ENCODE results near the gene ITIH4. TPM values are rescaled to one million over a fixed set of nuclear protein-coding genes. Genes with fewer than 3 reads are reported as not detected.
A peak's percentile ranks its signal among the peaks of the same experiment; 100 is the strongest.

The ITIH4 gene
- total RNA-seq, 6 donors from 2014 or later, result 9.9 to 102 (median 21.8) TPM

- Histone ChIP-seq H3K36me3 (no peaks in the 10 kb centered on the region), H3K4me1 (peaks cover 0 to 37% (median 7%) of the 10 kb centered on the region in 4 donors), H3K4me3 (no peak overlapping the region), H3K27ac (no peak overlapping the region), H3K27me3 (no peaks in the 10 kb centered on the region), H3K9me3 (no peaks in the 10 kb centered on the region)
- no peak for TF ChIP-seq CTCF (IDR thresholded peaks at IDR 0.05)
- no peak for TF ChIP-seq POLR2AphosphoS5 (IDR thresholded peaks at IDR 0.05)
- TF ChIP-seq EP300 (IDR thresholded peaks at IDR 0.05), result no peak
- no peak for TF ChIP-seq POLR2A (IDR thresholded peaks at IDR 0.05)
- DNase-seq (peak in 1 of 2 donors; percentile 6), ATAC-seq (ENCODE audit: low FRiP score in 2 of 2) (no peak)
- 84 to 87% methylated on average over 9 of the region's 9 CpGs for WGBS, 2 donors
These were observed 44.6 kb upstream of the ITIH4 start for GRCh38 chr3:52874864-52875587.

- ATAC-seq (ENCODE audit: low FRiP score in 2 of 2) (no peak), DNase-seq (no peak)
- 68 to 71% methylated on average over 5 of the region's 5 CpGs for WGBS, 2 donors
- peaks cover 0 to 37% (median 7%) of the 10 kb centered on the region in 4 donors for H3K4me1 ChIP-seq
- H3K27me3 ChIP-seq, result no peaks in the 10 kb centered on the region
- H3K9me3 ChIP-seq, result no peaks in the 10 kb centered on the region
- no peak overlapping the region for H3K4me3 ChIP-seq
- H3K36me3 ChIP-seq, result no peaks in the 10 kb centered on the region
- H3K27ac ChIP-seq, result no peak overlapping the region
- TF ChIP-seq CTCF (IDR thresholded peaks at IDR 0.05), result no peak
- TF ChIP-seq POLR2A (IDR thresholded peaks at IDR 0.05), result no peak
- no peak for TF ChIP-seq EP300 (IDR thresholded peaks at IDR 0.05)
- TF ChIP-seq POLR2AphosphoS5 (IDR thresholded peaks at IDR 0.05), result no peak
These were observed 43.8 kb upstream of the ITIH4 start for GRCh38 chr3:52874160-52874701.

- Histone ChIP-seq H3K4me1 (peaks cover 0 to 37% (median 7%) of the 10 kb centered on the region in 4 donors), H3K27ac (no peak overlapping the region), H3K4me3 (no peak overlapping the region), H3K27me3 (no peaks in the 10 kb centered on the region), H3K36me3 (no peaks in the 10 kb centered on the region), H3K9me3 (no peaks in the 10 kb centered on the region)
- DNase-seq (no peak), ATAC-seq (ENCODE audit: low FRiP score in 2 of 2) (no peak)
- no peak for TF ChIP-seq CTCF (IDR thresholded peaks at IDR 0.05)
- no peak for TF ChIP-seq POLR2AphosphoS5 (IDR thresholded peaks at IDR 0.05)
- TF ChIP-seq POLR2A (IDR thresholded peaks at IDR 0.05), result no peak
- TF ChIP-seq EP300 (IDR thresholded peaks at IDR 0.05), result no peak
- WGBS, 2 donors, result 57 to 69% methylated on average over 8 of the region's 8 CpGs
These were observed 43.1 kb upstream of the ITIH4 start for GRCh38 chr3:52873433-52874159.

GRCh38 chr3:52872245-52872644 is 41.8 kb upstream of the ITIH4 start:
- no peak for ATAC-seq (ENCODE audit: low FRiP score in 2 of 2)
- Histone ChIP-seq H3K27me3 (no peaks in the 10 kb centered on the region), H3K4me3 (no peak overlapping the region), H3K36me3 (no peaks in the 10 kb centered on the region), H3K27ac (no peak overlapping the region), H3K9me3 (no peaks in the 10 kb centered on the region), H3K4me1 (peaks cover 0 to 37% (median 7%) of the 10 kb centered on the region in 4 donors)
- no peak for DNase-seq
- TF ChIP-seq POLR2AphosphoS5 (IDR thresholded peaks at IDR 0.05), result no peak
- no peak for TF ChIP-seq POLR2A (IDR thresholded peaks at IDR 0.05)
- no peak for TF ChIP-seq CTCF (IDR thresholded peaks at IDR 0.05)
- TF ChIP-seq EP300 (IDR thresholded peaks at IDR 0.05), result no peak
- WGBS, 2 donors, result 77 to 84% methylated on average over 3 of the region's 3 CpGs

Data from upper lobe of left lung (tissue), 6 donors.